Esophagus mucosa (tissue), 1 donor: Measurements from ENCODE around the gene GOLGA3. TPM values are rescaled to one million over a fixed set of nuclear protein-coding genes. Genes with fewer than 3 reads are reported as not detected.
"Not testable (repeated sequence)": the region's sequence is repeated elsewhere in the genome, so short reads cannot be mapped to it uniquely, and the experiment has no call there.

Experiments used
- ATAC-seq: fragments of 200-7000 bp; cut with Tn5 transposase; one replicate; pipeline ENCODE4 v1.9.1; 2020
- total RNA-seq: library from RNA; stranded (reverse); gene quantifications from one replicate; pipeline ENCODE4 v1.2.4, GENCODE V29; 2023
- donor health status: DM: yes; HTN: yes; CAD: no.

The GOLGA3 gene
- total RNA-seq, 1 donor from 2014 or later: 31.2 TPM

DNA sequence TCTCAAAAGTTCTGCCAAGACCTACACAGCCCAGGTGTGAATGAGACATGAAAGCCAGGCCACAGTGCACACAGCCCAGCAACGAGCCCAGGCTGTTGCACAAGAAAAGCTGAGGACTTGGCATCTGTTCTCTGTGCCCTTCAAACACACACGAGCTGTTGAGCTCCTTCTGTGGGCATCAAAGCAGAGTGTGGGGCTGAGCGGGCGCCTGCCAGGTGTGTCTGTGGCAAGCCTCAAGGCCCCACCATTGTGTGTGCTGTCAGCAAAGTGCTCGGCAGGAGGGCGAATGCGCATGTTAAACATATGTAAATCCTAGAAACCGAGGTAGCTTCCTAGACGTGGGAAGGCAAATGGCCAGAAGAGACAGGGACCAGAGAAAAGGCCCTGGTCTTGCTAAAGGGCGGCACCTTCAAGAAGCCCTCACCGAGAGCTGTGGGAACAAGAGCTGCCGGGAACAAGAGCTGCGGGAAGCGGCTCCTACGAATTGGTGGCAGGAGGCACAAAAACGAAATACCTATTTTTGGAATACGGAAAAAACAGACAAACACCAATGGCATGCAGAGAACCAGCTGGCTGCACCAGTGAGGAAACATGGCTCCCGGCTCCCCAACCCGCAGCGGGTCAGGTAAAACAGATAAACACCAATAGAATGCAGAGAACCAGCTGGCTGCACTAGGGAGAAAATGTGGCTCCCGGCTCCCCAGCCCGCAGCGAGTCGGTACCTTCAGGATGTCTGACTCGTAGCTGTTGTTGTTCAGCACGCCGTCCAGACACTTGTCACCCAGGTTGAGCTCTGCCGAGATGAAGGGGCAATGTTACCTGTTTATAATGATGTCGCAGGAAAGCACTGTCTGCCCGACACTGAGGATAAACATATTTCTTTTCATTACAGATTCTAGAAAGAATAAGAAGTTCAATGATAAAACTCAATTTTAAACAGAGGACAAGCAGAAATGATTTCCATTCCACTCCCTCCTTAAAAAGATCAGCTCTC is 19.0 kb upstream of the GOLGA3 start:
- no peak for ATAC-seq

DNA sequence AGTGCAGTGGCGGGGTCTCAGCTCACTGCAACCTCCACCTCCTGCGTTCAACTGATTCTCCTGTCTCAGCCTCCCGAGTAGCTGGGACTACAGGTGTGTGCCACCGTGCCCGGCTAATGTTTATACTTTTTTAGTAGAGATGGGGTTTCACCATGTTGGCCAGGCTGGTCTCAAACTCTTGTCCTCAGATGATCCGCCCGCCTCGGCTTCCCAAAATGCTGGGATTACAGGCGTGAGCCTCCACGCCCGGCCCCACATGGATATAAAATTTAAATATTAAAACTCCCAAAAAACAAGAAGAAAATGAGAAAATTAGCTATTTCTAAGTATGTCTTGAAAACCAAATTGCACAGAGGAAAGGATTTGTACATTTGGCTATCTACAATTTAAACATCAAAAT is 16.0 kb upstream of the GOLGA3 start:
- not testable (repeated sequence) for ATAC-seq

DNA sequence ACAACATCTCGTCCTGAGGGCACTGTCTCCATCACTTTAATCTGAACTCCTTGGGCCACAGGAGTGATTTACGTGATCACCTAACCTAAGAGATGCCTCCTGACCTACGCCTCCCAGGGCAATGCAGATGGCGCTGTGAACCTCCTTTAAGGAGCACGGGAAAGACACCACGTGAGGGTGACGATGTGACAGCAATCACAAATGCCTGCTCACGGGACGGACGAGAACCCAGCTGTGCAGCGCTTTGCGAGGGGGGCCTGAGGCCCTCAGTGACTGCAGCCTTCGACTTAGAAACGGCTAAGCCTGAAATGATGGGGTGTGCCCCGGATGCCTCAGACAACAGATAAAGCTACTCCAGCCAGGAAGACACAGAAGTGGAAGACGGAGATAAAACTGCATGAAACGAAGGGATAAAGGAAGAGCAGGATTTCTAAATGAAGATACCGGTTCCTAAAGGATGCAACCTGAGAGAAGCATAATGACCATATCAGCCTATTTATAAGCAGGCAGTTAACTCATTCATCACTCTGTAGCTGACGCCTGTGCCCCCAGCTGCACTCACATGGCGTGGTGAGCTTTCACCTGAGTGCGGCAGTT is 13.9 kb upstream of the GOLGA3 start:
- no peak for ATAC-seq

DNA sequence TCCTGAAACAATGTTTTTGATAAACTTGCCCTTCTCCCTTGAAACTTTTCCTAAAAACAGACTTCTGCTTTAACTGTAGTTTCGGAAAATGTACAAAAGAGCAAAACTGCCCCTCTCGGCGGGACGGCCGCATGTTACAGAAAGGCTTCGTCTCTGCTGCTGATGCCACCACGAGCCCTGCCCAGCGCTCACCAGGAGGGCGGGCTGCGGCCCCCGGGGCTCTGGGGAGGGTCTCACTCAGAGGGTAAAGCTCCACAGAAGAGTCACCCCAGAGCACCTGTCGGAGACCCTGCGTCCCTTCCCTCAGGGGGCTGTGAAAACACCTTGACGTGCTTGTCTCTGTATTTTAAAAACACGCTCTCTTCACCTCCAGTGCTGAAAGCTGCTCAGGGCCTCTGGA is 12.5 kb upstream of the GOLGA3 start:
- ATAC-seq: no peak

DNA sequence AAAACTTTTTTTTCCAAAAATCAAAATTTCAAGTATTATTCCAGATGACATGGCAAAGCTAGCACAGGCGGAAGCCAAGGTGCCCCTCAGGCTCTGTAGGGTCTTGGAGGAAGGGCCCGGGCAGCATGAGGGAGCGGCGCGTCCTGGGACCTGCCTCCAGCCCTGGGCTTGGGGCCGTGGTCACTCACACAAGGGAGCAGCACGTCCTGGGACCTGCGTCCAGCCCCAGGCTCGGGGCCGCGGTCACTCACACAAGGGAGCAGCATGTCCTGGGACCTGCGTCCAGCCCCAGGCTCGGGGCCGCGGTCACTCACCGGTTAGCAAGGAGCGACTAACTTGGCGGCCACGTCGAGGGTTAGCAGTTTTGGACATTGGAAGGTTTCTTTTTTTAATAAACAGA is 11.9 kb upstream of the GOLGA3 start:
- no peak for ATAC-seq

DNA sequence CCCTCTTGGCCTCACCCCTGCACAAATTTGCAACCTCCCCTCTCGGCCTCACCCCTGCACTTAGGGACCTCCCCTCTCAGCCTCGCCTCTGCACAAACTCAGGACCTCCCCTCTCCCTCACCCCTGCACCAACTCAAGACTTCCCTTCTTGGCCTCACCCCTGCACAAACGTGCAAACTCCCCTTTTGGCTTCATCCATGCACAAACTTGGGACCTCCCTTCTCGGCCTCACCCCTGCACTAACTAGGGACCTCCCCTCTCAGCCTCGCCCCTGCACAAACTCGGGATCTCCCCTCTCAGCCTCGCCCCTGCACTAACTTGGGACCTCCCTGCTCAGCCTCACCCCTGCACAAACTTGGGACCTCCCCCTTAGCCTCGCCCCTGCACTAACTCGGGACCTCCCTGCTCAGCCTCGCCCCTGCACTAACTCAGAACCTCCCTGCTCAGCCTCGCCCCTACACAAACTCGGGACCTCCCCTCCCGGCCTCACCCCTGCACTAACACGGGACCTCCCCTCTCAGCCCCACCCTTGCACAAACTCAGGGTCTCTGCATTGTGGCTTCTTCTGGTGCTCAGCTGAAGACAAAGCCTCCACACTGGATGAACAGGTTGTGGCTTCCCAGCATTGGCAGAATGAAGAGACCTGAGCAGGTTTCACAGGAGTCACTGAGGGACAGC is 11.0 kb upstream of the GOLGA3 start:
- peak; percentile 22 for ATAC-seq

DNA sequence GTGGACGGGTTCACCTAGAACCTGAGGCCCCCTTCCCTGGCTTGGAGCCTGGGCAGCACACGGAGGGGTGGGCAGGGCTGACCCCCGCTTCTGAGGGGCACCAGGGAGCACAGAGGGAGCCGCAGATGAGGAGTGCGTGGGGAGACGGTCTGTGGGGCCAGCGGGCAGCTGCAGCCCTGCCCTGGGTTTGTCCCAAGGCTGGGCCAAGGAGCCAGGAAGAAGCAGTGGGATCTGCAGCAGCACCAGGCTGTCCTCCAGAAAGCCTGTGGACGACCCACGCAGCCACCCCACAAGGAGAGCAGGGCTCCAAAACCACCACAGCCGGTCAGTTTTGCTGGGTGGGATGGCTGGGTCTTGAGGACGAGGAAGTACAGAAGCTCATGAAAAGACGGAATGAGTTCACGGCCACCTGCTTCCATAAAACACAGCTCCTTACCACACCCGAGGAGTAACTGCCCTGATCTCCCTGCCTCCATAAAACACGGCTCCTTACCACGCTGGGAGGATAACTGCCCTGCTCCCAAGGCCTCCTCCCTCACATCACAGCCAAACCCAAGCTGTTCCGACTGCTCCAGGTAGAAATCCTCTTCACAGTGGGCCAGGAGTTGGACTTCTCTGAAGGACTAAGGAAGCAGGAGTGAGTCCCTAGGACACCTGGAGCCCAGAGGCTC is 9.9 kb upstream of the GOLGA3 start:
- peak; percentile 22 for ATAC-seq

DNA sequence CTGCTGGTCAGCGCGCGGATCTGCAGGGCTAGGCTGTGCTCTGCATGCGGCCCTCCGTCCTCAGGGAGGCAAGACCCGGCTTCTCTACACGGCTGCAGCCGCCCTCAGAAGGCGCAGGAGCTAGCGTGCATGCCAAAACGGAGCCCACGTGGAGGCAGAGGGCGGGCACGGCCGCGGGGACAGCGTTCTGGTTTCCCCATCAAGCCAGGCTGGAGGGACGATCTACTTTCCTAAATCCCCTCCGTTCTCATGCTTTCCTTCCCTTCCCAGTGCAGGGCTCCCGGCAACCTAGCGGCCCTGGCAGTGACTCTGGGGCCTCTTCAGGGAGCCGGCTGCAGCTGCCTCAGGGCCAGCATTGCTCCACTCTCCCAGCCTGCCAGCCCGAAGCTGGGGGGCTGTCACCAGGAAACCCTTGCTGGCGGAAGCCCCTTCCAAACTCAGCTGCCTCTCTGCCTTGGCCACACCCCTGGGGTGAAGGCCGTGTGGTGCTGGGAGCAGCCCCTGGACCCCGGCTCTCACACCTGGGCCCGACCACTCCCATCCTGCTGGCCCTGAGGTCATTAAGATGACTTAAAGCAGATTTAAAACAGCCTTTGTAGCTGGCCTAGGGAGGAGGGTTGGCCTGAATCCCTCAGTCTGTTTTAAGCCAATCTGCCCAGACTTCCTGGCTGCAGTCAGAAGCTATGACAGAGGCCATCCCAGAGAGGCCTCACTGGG is 9.2 kb upstream of the GOLGA3 start:
- ATAC-seq: peak; percentile 8

DNA sequence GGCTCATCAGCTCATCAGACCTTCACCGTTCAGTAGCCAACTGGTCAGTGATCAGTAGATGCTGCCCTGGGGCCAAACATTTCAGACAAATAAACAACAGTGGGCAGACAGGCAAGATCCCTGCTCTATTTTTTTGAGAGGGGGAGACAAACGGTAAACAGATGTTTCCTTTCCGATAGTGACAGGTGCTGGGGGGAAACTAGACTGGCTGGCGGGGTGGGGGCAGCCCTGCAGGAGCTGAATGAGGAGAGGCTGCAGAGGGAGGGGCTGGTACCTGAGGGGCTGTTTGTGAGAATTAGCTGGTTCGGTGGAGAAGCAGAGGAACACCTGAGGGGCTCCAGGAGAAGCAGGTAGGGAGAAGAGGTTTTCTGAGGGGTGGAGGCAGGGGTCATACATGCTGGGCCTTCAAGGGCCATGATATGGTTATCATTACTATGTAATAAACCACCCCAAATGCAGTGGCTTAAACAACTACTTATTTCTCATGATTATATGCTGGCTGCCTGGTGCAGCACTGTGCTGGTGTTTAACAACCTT is 8.2 kb upstream of the GOLGA3 start:
- no peak for ATAC-seq

DNA sequence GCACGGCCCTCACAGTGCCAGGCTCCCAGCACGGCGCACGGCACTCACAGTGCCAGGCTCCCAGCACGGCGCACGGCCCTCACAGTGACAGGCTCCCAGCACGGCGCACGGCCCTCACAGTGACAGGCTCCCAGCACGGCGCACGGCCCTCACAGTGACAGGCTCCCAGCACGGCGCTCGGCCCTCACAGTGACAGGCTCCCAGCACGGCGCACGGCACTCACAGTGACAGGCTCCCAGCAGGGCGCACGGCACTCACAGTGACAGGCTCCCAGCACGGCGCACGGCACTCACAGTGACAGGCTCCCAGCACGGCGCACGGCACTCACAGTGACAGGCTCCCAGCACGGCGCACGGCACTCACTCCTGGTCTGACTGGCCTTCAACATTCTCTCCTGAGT is 7.6 kb upstream of the GOLGA3 start:
- ATAC-seq: not testable (repeated sequence)

DNA sequence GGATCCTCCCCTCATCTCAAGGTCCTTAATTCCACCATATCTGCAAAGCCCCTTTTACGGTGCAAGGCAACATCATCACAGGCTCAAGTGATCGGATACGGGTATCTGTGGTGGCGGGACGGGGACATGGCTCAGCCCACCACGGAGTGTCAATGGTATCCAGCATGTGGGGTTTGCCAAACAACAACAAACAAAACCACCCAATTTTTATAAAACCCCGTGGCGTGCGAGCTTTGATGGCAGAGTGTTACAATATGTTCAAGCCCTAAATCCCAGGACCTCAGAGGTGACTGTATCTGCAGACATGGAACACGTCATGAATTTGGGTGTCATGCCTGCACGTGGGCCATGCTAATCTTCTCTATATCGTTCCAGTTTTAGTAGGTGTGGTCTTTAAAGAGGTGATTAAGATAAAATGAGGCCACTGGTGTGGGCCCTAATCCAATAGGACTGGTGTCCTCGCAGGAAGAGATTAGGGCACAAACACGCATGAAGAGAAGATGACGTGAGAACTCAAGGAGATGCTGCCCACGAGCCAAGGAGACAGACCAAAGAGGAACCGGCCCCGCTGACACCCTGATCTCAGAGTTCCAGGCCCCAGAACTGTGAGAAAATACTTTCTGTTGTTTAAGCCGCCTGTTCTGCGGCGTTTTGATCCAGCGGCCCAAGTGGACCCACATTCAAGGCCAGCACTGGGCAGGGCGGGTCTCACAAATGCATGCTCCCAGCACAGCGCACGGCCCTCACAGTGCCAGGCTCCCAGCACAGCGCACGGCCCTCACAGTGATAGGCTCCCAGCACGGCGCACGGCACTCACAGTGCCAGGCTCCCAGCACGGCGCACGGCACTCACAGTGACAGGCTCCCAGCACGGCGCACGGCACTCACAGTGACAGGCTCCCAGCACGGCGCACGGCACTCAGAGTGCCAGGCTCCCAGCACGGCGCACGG is 6.7 kb upstream of the GOLGA3 start:
- no peak for ATAC-seq

DNA sequence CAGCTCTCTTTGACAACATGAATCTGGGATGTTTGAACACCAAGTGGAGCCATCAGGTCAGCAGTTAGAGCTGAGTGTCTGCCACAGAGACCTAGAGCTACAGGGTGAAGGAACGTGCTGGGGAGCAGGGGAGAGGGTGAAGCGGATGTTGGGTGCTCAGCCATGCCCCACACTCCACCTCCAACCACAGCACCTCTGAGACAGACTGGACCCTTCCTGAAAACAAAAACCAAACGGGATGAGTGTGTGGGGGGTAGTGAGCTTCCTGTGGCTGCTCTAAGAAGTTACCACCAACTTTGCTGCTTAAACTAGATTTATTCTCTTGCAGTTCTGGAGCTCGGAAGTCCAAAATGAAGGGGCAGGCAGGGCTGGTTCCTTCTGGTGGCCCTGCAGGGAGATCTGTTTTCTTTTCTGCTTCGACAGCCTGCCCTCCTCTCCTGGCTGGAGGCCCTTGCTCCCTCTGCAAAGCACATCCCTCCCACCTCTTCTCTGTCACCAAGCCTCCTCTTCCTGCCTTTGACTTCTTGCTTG is 5.6 kb upstream of the GOLGA3 start:
- no peak for ATAC-seq

DNA sequence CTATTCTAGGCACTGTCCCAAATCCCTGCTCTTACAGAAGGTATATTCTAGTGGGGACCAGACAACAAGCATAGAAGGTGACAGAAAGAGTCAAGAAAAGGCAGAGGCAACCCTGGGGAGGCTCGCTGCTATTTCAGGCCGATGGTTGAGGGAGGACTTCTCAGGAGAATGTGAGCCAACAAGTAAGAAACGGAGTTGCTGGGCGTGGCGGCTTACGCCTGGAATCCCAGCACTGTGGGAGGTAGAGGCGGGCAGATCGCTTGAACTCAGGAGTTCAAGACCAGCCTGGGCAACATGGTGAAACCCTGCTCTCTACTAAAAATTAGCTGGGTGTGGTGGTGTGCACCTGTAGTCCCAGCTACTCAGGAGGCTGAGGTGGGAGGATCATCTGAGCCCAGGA is 4.7 kb upstream of the GOLGA3 start:
- ATAC-seq: no peak

DNA sequence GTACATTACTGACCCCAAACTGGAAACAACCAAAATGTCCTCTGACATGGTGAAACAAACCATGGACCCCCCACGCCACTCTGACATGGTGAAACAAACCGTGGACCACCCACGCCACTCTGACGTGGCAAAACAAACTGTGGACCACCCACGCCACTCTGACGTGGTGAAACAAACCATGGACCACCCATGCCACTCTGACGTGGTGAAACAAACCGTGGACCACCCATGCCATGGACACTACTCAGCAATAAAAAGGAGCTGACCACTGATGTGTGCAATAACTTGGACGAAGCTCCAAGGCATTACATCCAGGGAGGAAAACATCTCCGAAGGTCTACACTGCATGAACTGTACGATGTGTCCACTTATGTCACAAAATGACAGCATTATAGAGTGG is 3.1 kb upstream of the GOLGA3 start:
- ATAC-seq: no peak

DNA sequence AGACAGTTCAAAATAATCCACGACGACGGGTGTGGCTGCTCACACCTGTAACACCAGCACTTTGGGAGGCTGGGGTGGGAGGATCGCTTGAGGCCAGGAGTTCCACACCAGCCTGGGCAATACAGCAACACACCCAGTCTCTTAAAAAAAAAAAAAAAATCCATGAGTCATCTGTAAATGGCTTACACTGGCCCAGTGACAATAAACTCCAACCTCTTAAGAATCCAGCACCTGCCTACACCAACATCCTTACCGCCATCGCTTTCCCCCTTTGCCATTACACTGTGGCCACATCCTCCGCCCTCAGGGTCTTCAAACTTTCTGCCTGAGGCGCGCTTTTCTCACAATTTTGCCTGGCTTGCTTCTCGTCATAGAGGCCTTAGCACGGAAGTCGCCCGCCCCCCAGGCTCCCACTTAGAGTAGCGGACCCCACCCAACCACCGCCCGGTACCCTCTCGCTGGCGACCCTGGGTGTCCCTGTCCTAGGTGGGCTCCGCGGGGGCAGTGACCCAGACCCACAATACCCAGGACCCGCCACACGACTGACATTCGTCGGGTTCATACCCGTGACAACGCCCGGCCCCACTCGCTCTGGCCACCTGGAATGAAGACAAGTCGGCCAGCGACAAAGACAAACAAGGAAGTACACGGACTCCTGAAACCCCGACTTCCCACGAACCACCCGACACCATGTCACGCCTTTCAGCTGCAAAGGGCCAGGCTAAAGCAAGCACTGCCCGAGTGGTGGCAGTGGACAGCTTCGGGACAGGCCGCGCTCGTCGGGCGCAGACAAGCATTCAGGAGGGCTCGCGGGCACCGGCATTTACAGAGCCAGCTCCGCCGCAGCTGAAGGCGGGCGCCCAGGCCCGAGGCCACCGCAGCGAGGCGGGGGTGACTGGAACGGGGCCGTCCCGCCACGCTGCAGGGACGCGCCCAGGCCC is 636 bp downstream of the GOLGA3 start:
- ATAC-seq: peak; percentile 64

DNA sequence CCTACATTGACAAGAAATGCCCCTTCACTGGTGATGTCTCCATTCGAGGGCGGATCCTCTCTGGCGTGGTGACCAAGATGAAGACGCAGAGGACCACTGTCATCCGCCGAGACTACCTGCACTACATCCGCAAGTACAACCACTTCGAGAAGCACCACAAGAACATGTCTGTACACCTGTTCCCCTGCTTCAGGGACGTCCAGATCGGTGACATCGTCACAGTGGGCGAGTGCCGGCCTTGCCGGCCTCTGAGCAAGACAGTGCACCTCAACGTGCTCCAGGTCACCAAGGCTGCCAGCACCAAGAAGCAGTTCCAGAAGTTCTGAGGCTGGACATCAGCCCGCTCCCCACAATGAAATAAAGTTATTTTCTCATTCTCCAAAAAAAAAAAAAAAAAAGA is 2.8 kb downstream of the GOLGA3 start:
- no peak for ATAC-seq

DNA sequence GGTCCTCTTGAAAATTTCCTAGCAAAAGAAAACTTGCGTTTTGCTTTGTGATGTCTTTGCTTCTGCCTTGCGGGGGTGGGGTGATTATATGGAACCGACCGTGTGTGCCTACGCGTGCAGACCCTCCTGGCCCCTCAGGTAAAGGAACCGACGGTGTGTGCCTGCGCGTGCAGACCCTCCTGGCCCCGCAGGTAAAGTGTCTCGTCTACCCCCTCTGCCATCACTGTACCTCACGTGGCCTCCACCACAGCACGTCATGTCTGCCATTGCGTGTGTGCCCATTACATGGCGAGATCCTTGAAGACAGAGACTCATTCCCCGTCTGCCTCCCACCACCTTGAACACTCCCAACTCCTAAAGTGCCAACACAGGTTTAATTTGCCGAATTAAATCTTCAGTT is 3.6 kb downstream of the GOLGA3 start:
- no peak for ATAC-seq

DNA sequence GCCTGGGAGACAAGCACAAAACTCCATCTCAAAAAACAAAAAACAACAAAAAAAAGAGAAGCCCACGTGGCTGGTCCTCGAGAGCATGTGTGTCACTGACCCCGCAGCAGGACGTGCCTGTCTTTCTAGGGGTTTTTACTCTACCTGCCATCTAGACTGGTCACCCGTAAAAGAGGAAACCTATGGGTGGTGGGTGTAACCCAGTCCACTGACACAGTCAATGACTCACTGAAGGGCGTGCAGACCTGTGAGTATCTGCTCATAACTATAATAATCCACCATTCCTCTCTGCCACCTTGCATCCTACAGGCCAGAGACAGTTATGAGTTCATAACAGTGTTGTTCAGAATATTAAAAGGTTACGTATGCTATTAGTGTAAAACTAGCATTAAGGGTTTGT is 4.6 kb downstream of the GOLGA3 start:
- ATAC-seq: peak; percentile 69

DNA sequence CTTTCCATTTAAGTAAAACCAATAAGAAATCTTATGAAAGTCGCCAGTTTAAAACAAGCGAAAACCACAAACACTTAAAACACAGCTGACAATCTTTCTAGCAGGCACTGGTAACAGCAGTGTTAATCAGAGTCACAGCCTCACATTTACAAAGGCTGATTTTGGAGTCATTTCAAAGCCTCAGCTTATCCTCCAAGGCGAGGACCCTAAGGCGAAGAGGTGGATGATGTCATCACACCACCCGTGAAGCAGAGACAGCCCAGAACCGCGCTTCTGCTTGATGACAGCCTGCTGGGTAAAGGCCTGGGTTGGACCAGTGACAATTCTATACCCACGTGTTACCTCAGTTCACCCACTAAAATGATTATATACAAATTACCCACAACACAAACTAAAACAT is 10.1 kb downstream of the GOLGA3 start:
- ATAC-seq: no peak
